ENCODE data around the gene ZRANB1.

DNA sequence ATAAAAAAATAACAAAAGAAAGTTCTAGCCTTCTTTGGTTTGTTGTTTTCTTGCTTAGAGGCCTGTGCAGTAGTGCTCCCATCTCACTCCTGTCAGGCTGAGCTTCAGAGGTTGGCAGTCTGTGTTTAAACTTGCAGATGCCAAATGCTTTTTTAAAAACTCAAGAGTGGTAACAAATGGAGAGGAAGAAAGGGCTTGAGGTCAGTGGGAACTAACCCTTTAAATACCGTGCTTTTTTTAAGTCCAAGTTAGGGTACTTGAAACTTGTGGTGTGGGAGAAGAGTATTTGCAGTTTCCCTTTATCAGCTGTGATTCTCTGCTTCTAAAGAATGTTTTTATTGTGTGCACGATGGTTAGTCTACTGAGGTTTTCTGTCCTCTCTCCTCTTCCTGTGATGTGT, 29.4 kb downstream of the ZRANB1 start:
- no peak for TF ChIP-seq ZZZ3 (IDR thresholded peaks at IDR 0.05; ENCODE audit: control insufficient read depth, insufficient read length, low read depth)
- TF ChIP-seq TBL1XR1 (IDR thresholded peaks at IDR 0.05; ENCODE audit: low read depth, low read length), result no peak
- no peak for TF ChIP-seq SIN3A (IDR thresholded peaks at IDR 0.05; ENCODE audit: low read depth, low read length)
